Right cardiac atrium (tissue), 5 donors: ENCODE measurements around the gene TMEM236. TPM values are rescaled to one million over a fixed set of nuclear protein-coding genes. Genes with fewer than 3 reads are reported as not detected.
A peak's percentile ranks its signal among the peaks of the same experiment; 100 is the strongest.

ENCODE experiments used
- ATAC-seq, 2 donors: fragments of 200-7000 bp; cut with Tn5 transposase; one replicate each; pipeline versions ENCODE4 v1.8.0 to v1.9.1; 2020; ENCODE audit warnings: moderate library complexity in 2 of 2, mild to moderate bottlenecking in 1 of 2
- DNase-seq, 3 donors: peaks; one replicate each; pipeline ENCODE4 v3.0.0-alpha.2; 2020
- H3K27ac ChIP-seq: one replicate; pipeline ENCODE4 v1.5.1; 2013; ENCODE audit warnings: mild to moderate bottlenecking, low read length, control low read depth, moderate library complexity
- H3K27me3 ChIP-seq: one replicate; pipeline ENCODE4 v1.6.1; 2013; ENCODE audit not compliant: control insufficient read depth, insufficient read depth
- H3K4me1 ChIP-seq: one replicate; pipeline ENCODE4 v1.6.1; 2013; ENCODE audit warnings: low read length; ENCODE audit not compliant: control insufficient read depth, insufficient read depth
- H3K4me3 ChIP-seq: one replicate; pipeline ENCODE4 v1.5.1; 2013; ENCODE audit warnings: low read length, control low read depth
- H3K9me3 ChIP-seq: one replicate; pipeline ENCODE4 v1.6.1; 2013; ENCODE audit warnings: low read length; ENCODE audit not compliant: control insufficient read depth
- WGBS: extraction: QIAGEN DNeasy Blood & Tissue Kit; methylation state at CpG from one replicate; pipeline ENCODE4 v1.1.7; 2013; 5-methylcytosine and 5-hydroxymethylcytosine counted together
- intact Hi-C, 4 donors: fragments of 100-400 bp; cut with DNase I; formaldehyde crosslinking; loops; one replicate each; pipeline versions ENCODE4 v1.11.0 to v1.14.0; 2022 to 2023
- polyA plus RNA-seq: library from polyadenylated mRNA; stranded (reverse); fragments of 200-250 nt; gene quantifications from one replicate; pipeline ENCODE4 v1.2.3, GENCODE V29; 2013
- total RNA-seq, 4 donors: library from RNA; stranded (reverse); fragmentation: NEBNext Ultra II Directional; extraction: Animal tissue kit (Norgen Biotek cat#: 25700); gene quantifications; one replicate each; pipeline ENCODE4 v1.2.1, GENCODE V29; 2021
- donor health status: healthy with polysubstance abuse.
- donor health status: DM: no; HTN: yes; CAD: no.
- donor health status: DM: no; HTN: no; CAD: no.
- donor health status: DM: no; HTN: yes; CAD: no; lungs with severe emphysema.
- donor health status: DM: yes; HTN: yes; CAD: no.

Gene TMEM236
- total and polyA plus RNA-seq, 5 donors = 0.27 to 1.0 (median 0.71) TPM

- Histone ChIP-seq H3K27ac (no peak overlapping the region), H3K27me3 (no peaks in the 10 kb centered on the region), H3K4me3 (no peak overlapping the region), H3K4me1 (no peaks in the 10 kb centered on the region), H3K9me3 (no peaks in the 10 kb centered on the region)
- 53% methylated on average over 7 of the region's 7 CpGs for WGBS
- intact Hi-C loops = no loop called here
- ATAC-seq = peak; percentile 43 to 45
- peak in 2 of 3 donors; percentile 23 to 51 for DNase-seq
Measured at GRCh38 chr10:17805921-17806577, 54.0 kb downstream of the TMEM236 start.

DNA sequence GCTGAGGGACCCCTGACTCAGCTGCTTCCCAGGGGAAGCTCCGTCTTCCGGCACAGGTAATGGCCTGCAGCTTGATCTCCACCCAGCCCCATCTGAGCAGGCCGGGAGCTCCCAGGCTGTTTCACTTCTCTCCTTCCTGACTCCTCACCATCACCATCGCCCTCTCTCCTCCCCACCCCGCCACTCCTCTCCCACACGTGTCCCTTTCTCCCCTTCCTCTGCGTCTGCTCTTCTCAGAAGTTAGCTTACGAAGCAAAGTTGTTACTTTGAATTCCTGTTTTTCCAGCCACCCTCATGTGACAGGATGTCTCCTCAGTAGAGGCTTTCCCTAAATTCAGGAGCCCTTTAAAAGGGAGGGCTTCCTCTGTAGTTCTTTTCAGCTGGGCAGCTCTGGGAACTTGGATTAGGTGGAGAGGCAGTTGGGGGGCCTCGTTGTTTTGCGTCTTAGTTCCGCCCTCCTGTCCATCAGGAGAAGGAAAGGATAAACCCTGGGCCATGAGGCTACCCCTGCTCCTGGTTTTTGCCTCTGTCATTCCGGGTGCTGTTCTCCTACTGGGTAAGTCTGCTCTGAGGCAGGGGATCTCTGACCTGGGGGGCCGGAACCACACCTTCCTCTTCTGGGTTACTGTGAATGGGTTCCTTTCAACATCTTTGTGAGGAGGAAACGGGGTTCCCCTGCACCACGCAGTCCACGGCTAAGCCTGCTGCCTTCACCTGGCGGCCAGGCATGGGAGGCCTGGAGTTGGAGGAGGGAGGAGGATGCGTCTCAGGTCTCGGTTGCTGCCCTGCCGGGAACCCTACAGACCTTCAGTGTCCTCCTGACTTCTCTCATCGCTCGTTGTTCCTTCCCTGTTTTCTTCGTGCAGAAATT, 57.2 kb downstream of the TMEM236 start, which contains the start of gene MRC1:
TSS of gene MRC1 (plus strand) at position 378 of the 871 bp plus-strand sequence. CDS start at position 496, 118 bp downstream.
- Histone ChIP-seq H3K4me3 (peak within 1 kb of the TSS; percentile 45), H3K27me3 (no peaks in the 10 kb centered on the region), H3K9me3 (no peaks in the 10 kb centered on the region), H3K27ac (peak within 1 kb of the TSS; percentile 6), H3K4me1 (no peaks in the 10 kb centered on the region)
- DNase-seq (peak; percentile 31 to 72 (median 67)), ATAC-seq (peak; percentile 67 to 69)
- 62% methylated on average over 23 of the region's 23 CpGs for WGBS
- intact Hi-C loops = no loop called here

- H3K4me1 ChIP-seq = no peaks in the 10 kb centered on the region
- H3K27ac ChIP-seq = no peak overlapping the region
- H3K27me3 ChIP-seq = no peaks in the 10 kb centered on the region
- 73% methylated on average over 4 of the region's 4 CpGs for WGBS
- intact Hi-C loops = no loop called here
- H3K4me3 ChIP-seq = no peak overlapping the region
- no peak for ATAC-seq
- H3K9me3 ChIP-seq = no peaks in the 10 kb centered on the region
- no peak for DNase-seq
Measured at GRCh38 chr10:17811146-17811865, 59.3 kb downstream of the TMEM236 start.

DNA sequence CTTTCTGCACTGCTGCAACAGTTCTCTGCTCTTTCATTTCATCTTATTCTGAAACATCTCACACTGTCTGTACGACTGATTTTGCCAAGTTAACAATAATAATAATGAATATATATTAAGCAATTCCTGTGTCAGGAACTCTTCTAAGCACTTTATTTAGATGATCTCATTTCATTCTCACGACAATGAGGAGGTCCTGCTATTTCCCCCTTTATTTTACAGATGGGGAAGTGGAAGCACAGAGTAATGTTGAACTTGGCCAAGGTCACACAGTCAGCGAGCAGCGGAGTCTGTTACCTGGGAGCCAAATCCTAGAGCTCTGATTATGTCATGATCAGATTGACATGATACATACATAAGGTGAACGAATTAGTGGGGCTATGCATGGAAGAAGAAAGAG, 63.0 kb downstream of the TMEM236 start:
- intact Hi-C loops = no loop called here
- Histone ChIP-seq H3K9me3 (no peaks in the 10 kb centered on the region), H3K27me3 (no peaks in the 10 kb centered on the region), H3K27ac (no peak overlapping the region), H3K4me1 (no peaks in the 10 kb centered on the region), H3K4me3 (no peak overlapping the region)
- ATAC-seq = peak in 1 of 2 donors; percentile 29
- 52% methylated on average over 5 of the region's 5 CpGs for WGBS
- no peak for DNase-seq

- Histone ChIP-seq H3K4me1 (no peaks in the 10 kb centered on the region), H3K9me3 (no peaks in the 10 kb centered on the region), H3K27me3 (no peaks in the 10 kb centered on the region), H3K27ac (no peak overlapping the region), H3K4me3 (no peak overlapping the region)
- peak in 1 of 2 donors; percentile 40 for ATAC-seq
- no peak for DNase-seq
- intact Hi-C loops = no loop called here
- 77% methylated on average over 7 of the region's 7 CpGs for WGBS
Measured at GRCh38 chr10:17816199-17816598, 64.2 kb downstream of the TMEM236 start.

DNA sequence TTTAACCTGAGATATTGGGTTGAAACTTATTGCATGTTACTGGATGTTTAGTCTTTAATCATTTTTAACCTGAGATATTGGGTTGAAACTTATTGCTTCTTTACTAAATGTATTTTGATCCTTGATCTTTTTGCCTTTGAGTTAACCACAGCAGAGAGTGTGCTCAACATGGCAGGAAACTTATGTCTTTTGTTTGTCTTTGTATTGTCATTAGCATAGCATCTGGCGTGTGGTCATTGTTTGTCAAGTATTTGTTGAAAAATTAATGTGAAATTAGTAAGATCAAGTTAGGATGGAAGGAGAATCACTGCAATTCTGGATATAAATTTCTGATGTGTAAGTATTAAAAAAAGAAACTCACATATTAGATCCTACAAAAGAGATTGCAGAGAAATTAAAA, 65.3 kb downstream of the TMEM236 start:
- H3K27ac ChIP-seq = no peak overlapping the region
- no peak overlapping the region for H3K4me3 ChIP-seq
- 62% methylated on average over 1 of the region's 1 CpG for WGBS
- no peaks in the 10 kb centered on the region for H3K4me1 ChIP-seq
- H3K9me3 ChIP-seq = no peaks in the 10 kb centered on the region
- intact Hi-C loops = no loop called here
- DNase-seq (no peak), ATAC-seq (no peak)
- H3K27me3 ChIP-seq = no peaks in the 10 kb centered on the region

GRCh38 chr10:17817790-17818189, 65.8 kb downstream of the TMEM236 start:
- intact Hi-C loops = no loop called here
- H3K27me3 ChIP-seq = no peaks in the 10 kb centered on the region
- no peaks in the 10 kb centered on the region for H3K4me1 ChIP-seq
- no peaks in the 10 kb centered on the region for H3K9me3 ChIP-seq
- H3K27ac ChIP-seq = no peak overlapping the region
- ATAC-seq = no peak
- H3K4me3 ChIP-seq = no peak overlapping the region
- WGBS = 55% methylated on average over 3 of the region's 3 CpGs
- no peak for DNase-seq

DNA sequence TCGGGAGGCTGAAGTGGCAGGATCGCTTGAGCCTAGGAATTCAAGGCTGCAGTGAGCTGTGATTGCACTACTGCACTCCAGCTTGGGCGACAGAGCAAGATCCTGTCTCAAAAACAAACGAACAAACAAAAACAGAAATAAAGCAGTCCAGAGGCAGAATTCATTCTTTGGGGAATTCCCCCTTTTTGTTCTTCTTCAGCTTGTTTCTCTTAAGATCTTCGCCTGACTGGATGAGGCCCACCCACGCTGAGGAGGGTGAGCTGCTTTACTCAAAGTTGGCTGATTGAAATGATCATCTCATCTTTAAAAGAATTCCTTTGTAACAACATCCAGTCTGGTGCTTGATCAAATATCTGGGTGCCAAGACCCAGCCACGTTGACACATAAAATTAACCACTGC, 67.8 kb downstream of the TMEM236 start:
- Histone ChIP-seq H3K4me1 (no peaks in the 10 kb centered on the region), H3K27ac (no peak overlapping the region), H3K4me3 (no peak overlapping the region), H3K27me3 (no peaks in the 10 kb centered on the region), H3K9me3 (no peaks in the 10 kb centered on the region)
- no peak for DNase-seq
- WGBS = 79% methylated on average over 7 of the region's 7 CpGs
- no peak for ATAC-seq
- intact Hi-C loops = no loop called here

GRCh38 chr10:17820943-17821342, 68.9 kb downstream of the TMEM236 start:
- Histone ChIP-seq H3K27me3 (no peaks in the 10 kb centered on the region), H3K9me3 (no peaks in the 10 kb centered on the region), H3K4me1 (no peaks in the 10 kb centered on the region), H3K27ac (no peak overlapping the region), H3K4me3 (no peak overlapping the region)
- WGBS = 77% methylated on average over 3 of the region's 3 CpGs
- intact Hi-C loops = no loop called here
- no peak for ATAC-seq
- DNase-seq = no peak

- H3K9me3 ChIP-seq = no peaks in the 10 kb centered on the region
- WGBS = 55% methylated on average over 1 of the region's 1 CpG
- intact Hi-C loops = no loop called here
- no peak overlapping the region for H3K4me3 ChIP-seq
- no peaks in the 10 kb centered on the region for H3K4me1 ChIP-seq
- no peak for ATAC-seq
- no peak overlapping the region for H3K27ac ChIP-seq
- no peaks in the 10 kb centered on the region for H3K27me3 ChIP-seq
- no peak for DNase-seq
Measured at GRCh38 chr10:17821893-17822292, 69.9 kb downstream of the TMEM236 start.

DNA sequence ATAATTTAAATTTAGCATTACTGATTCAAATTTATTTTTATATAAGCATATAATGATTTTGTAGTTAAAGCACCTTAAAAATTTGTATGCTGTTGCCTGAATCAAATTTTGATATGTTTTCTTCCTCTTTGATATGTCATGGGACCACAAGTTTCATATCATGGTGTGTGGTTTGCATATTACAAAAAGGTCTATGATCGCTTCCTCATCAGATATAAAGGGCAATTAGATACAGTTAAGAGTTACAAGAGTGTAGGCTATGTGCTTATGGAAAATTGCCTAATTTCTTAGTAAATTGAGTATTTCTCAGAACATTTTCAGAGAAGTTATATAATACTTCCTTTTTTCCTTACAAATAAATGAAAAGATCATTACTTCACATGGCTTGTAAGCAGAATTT, 79.3 kb downstream of the TMEM236 start:
- no peaks in the 10 kb centered on the region for H3K9me3 ChIP-seq
- H3K27me3 ChIP-seq = no peaks in the 10 kb centered on the region
- H3K4me1 ChIP-seq = peaks cover under 1% of the 10 kb centered on the region
- H3K4me3 ChIP-seq = no peak overlapping the region
- DNase-seq (no peak), ATAC-seq (no peak)
- intact Hi-C loops = no loop called here
- WGBS = 80% methylated on average over 1 of the region's 1 CpG
- H3K27ac ChIP-seq = no peak overlapping the region
